ENCODE data around the gene ADAT3.
A peak's percentile ranks its signal among the peaks of the same experiment; 100 is the strongest.

The ADAT3 gene

GRCh38 chr19:1905110-1905862 is at the start of gene ADAT3, which contains the start of gene SCAMP4:
ADAT3 (plus strand) TSS chr19:1905399; CDS start chr19:1912048, 6,649 bp downstream.
SCAMP4 (plus strand) TSS chr19:1905399; CDS start chr19:1915020, 9,621 bp downstream.
- peak; percentile 98 for DNase-seq (ENCODE audit: low read depth in 2 of 2)

- no peak for DNase-seq (ENCODE audit: low read depth in 2 of 2)
These were observed 49.4 kb upstream of the ADAT3 start for GRCh38 chr19:1855828-1856255.

GRCh38 chr19:1856345-1856697 is 48.9 kb upstream of the ADAT3 start:
- DNase-seq (ENCODE audit: low read depth in 2 of 2), result no peak

GRCh38 chr19:1856698-1857603 is 48.2 kb upstream of the ADAT3 start:
- no peak for DNase-seq (ENCODE audit: low read depth in 2 of 2)

GRCh38 chr19:1857648-1858326 is 47.4 kb upstream of the ADAT3 start:
- DNase-seq (ENCODE audit: low read depth in 2 of 2), result no peak

GRCh38 chr19:1858412-1859081 is 46.7 kb upstream of the ADAT3 start:
- no peak for DNase-seq (ENCODE audit: low read depth in 2 of 2)

- no peak for DNase-seq (ENCODE audit: low read depth in 2 of 2)
These were observed 45.8 kb upstream of the ADAT3 start for GRCh38 chr19:1859331-1859781.

- peak in 1 of 2 experiments; percentile 35 for DNase-seq (ENCODE audit: low read depth in 2 of 2)
These were observed 45.0 kb upstream of the ADAT3 start for GRCh38 chr19:1860042-1860775.

GRCh38 chr19:1860821-1861598 is 44.2 kb upstream of the ADAT3 start:
- no peak for DNase-seq (ENCODE audit: low read depth in 2 of 2)

GRCh38 chr19:1861599-1862031 is 43.6 kb upstream of the ADAT3 start:
- no peak for DNase-seq (ENCODE audit: low read depth in 2 of 2)

- no peak for DNase-seq (ENCODE audit: low read depth in 2 of 2)
These were observed 43.2 kb upstream of the ADAT3 start for GRCh38 chr19:1862068-1862423.

- no peak for DNase-seq (ENCODE audit: low read depth in 2 of 2)
These were observed 42.5 kb upstream of the ADAT3 start for GRCh38 chr19:1862424-1863327.

- DNase-seq (ENCODE audit: low read depth in 2 of 2), result no peak
These were observed 41.9 kb upstream of the ADAT3 start, which contains the start of gene KLF16 for GRCh38 chr19:1863328-1863637. KLF16 (minus strand) TSS chr19:1863579; CDS start chr19:1863497, 82 bp downstream.

- peak; percentile 91 to 92 for DNase-seq (ENCODE audit: low read depth in 2 of 2)
These were observed 41.3 kb upstream of the ADAT3 start for GRCh38 chr19:1863638-1864479.

- DNase-seq (ENCODE audit: low read depth in 2 of 2), result no peak
These were observed 40.6 kb upstream of the ADAT3 start for GRCh38 chr19:1864480-1865171.

GRCh38 chr19:1865172-1866010 is 39.8 kb upstream of the ADAT3 start:
- DNase-seq (ENCODE audit: low read depth in 2 of 2), result no peak

Data from fibroblast of skin of left quadriceps (primary cell).